HG03139 (cell line): ENCODE measurements around the gene BICC1.

Source experiments
- ATAC-seq: cut with Tn5 transposase; IDR thresholded peaks from one replicate; pipeline ENCODE4 v1.9.1; 2021; ENCODE audit not compliant: unreplicated experiment

The BICC1 gene

DNA sequence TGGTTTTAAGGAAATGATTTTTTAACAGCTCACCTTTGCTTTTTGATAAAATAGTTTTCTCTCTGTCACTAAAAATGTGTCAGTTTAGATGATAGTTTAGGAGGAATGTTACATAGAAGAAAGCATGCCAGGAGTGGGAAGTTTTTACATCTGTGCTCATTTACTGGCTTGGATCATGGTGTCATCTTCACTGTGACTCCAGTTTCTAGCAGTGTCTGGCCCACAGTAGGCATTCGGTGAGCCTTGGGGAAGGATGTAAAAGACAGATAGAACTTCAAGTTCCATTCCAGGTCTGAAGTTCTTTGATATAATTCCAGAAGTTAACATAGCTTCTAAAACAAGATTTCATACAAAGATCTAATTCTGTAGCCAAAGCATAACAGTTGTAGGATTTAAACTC, 259.2 kb downstream of the BICC1 start:
- ATAC-seq = no peak

DNA sequence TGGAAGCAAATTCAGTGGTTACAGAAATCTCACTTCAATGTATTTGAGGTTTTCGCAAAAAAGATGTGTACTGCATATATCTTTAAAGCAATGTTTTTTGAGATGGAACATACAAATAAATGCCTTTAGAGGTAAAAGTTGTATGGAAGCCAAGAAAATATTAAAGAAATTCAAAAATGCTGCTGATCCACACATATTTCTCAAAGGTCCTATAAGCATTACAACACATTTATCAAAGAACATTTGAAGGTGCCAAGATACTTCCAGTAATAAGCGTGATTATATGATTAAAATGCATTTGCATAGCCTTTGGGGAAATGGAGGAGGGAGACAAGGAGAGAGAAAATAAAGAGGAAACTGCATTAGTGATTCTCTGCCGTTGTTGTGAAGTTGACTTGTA, 260.1 kb downstream of the BICC1 start:
- no peak for ATAC-seq

DNA sequence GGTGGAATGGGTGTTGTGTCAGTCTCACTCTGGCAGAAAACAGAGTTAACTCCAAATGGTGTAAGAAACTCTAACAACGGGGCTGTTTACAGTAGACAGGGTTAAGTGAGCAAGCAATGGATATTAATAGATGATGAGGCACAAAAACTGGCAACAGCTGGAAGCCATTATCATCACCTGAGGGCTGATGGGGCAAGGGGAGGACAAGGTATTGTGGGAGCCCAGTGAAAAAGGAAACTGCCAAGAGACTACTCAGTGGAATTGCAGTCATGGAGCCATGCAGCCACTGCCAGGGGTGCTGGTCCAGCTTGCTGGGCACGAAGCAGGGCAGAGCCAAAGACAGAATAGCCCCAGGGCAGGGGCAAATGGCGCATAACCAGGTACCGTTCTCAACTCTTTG, 260.7 kb downstream of the BICC1 start:
- ATAC-seq = no peak

DNA sequence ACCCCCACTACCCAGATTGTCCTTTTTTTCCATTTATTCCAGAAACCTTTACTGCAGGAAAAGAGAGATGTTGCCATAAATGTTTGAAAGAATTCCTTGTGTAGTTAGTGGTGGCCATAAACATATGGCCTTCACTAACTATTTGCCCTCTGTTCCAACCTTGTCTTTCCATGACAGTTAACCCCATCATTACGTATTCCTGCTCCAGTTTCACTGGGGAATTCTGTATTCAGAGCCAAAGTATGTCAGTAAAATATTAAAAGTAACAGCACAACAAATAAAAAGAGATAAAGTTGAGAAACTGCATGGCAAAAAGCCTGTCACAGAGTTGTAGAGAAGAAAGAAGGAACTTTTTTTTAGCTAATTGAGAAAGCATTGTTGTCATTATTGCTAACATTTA, 261.3 kb downstream of the BICC1 start:
- ATAC-seq = no peak

DNA sequence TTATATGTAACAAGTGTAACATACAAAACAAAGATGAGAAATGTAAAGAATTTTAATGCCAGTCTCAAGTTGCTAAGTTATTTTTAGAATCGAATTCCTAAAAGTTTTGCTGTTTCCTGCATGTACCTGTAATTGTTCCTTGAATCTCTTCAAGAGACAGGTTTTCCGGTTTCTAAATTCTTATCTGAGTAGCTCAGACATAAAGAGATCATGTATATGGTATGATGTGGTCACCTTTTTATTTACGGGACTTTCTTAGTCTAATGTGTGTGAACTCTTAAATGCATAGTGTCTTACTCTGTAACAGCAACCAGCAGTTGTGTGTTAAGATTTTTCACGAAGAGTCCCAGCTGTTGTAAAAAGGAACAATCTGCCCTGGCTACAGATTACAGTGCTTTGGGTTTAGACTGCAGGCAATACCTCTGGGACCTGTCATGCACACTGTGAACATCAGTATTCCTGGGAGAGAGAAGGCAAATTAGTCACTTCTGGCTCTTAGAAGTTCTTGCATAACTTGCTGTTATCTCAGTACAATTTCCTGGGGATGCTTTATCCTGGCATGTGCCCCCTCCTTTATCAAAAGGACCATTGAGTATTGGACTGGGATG, 263.4 kb downstream of the BICC1 start:
- no peak for ATAC-seq

DNA sequence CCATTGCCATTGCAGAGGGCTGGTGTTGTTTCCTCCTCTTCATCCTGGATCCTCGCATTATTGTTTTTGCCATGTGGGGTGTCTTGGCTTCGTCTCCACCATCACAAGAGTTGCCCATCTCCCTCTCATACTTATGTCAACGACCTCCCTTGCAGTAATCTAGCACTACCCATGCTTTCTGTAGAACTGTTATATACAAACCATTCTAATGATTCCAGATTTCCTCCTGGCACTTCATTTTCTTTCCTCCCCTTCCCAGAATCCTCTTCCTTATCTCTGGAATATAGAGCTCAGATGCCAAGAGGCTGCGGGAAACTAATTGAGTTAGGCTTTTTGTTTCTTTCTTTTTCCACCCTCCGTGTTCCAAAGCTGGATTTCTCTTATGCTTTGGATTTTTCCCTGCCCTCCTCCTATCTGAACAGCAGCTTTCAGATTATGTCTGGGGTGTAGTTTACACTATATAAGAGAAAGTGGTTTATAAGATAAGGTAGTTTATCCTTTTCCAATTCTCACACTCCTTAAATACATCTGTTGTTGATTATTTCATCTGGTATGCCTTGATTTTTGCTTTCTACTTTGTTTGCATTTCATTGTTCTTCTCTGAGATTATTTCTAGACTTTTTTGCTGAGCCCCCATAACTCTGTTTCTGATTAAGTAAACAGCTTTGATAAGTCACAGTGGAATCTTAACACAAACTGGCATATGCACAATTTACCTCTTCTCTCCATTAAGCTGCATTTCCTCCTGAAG, 264.1 kb downstream of the BICC1 start:
- ATAC-seq = no peak

DNA sequence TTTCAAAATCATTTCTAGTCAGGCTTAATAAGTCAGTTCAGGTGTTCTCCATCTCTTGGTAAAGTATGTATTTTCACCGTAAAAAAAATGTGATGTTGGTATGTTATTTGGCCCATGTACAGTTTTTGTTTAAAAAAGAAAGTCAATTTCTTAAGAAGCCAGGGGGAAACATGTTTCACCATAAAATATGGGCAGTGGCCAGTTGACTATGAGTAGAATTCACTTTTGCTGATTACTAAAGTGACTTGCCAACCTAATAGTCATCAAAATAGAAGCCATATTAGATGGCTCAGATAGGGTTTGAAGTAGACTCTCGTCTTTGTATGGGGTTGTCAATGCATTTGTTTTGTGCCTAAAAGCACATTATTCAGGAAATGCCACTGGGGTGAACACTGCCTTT, 266.3 kb downstream of the BICC1 start:
- ATAC-seq = no peak

DNA sequence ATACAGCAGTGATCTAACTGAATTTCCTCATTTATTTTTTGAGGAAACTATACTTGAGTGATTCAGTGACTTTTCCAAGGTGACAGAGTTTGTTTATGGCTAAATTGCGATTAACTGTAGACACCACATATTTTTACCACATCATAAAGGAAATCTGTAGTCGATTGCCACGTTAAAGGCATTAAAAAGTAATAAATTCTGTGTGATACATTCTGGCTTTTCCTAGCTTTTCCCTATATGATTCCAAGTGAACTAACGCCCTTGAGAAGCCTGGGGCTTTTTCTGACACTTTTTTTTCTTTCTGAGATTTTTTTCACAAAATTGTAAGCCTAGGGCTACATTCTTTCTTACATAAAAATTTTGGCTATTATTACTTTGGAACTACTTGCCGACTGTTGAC, 266.9 kb downstream of the BICC1 start:
- ATAC-seq = no peak

DNA sequence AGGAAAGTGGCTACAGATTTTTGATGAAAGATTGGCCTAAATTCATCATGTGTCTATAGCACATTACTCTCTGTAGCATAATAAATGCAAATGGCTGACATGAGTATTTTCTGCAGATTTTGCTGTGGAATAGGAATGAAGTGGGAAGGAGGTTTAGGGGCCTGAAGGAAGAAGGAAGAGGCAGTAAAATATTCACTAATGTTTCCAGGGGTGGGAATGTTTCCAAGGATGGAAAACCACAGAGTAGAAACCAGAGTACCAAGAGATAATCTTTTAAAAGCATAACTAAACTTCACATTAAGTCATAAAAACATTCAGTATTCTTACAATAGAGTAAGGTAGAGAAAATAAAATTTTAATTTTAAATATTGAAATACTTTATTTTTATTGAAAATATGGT, 267.8 kb downstream of the BICC1 start:
- no peak for ATAC-seq

DNA sequence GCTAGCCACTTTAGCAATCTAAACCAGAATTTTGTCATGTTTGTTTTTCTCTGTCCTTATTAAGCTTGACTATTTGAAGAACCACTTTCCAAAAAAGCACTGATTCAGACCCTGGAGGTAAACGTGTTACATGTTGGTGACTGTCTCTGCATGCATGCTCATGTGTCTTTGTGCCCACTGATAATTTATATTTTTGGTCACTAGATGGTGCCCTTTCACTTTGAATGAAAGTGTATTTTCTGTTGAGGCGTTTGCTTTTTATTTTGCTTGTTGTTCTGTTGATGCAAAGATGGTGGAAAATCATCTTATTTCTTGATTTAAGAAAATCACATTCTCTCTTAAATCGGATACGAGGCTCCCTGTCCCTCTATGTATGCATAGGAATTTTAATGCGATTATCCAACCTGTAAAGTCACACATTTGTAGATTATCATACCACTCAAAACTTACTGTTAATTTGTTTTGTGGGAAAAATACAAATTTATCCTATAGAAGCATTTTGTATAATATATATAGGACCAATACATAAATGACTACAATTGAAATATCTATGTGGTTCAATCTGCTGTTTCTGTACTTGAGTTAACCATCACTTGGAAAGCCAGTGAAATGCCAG, 269.3 kb downstream of the BICC1 start:
- no peak for ATAC-seq

DNA sequence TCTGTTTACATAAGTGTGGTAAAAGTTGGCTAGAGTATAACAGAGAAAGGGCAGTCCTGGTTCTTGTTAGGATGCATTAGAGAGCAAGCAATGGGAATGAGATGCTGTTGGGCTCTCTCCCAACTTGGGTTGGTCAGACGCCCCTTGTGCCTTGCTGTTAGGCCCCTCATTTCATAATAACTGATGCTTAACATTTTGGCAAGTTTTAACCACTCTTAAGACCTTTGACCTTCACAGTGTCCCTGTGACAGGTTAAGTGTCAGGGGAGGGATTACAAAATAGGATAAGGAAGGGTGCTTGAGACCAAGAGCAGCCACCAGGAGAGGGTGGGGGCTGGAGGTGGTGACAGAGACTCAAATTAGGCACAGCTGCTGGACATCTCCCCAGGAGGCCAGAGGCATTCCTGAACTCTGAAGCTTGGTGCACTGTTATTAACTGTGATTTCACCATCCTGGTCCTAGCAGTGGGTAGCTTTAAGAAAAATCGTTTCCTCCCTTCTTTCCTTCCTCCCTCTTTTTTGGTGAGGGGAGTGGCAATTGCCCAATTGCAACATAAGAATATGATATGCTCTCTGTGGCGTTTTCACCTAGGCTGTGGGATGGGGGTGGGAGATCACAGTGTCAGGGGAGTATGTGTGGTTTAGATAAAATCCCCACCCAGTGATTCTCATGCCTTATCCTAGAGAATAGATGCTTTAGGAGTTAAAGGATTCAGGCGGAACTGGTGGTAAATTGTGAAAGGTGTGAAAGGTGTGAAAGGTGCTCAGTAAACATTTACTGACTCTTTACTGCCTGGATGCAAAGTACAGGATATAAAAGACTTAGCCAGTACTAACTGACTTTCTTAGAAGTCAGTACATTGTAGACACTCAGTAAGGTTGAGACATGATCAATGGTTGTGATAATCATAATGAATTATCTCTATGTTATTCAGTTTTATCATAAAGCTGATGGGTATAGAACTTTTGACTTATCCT, 270.5 kb downstream of the BICC1 start:
- no peak for ATAC-seq

DNA sequence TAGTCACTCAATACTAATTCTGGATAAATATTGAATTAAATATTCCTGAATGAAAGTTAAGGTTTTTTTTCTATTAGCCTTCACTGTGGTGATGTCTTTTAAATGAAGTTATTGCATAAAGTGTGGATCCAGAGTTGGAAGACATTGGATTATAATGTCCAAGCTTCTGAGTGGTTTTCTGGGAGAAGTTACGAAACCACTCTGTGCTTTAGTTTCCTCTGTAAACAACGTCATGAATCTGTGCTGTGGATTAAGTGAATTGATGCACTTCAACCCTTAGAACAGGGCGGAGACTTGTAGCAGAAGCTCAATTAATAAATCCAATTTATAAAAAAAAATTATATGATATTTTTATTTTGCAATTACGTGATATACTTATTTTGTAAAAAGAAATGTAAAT, 271.7 kb downstream of the BICC1 start:
- ATAC-seq = no peak

DNA sequence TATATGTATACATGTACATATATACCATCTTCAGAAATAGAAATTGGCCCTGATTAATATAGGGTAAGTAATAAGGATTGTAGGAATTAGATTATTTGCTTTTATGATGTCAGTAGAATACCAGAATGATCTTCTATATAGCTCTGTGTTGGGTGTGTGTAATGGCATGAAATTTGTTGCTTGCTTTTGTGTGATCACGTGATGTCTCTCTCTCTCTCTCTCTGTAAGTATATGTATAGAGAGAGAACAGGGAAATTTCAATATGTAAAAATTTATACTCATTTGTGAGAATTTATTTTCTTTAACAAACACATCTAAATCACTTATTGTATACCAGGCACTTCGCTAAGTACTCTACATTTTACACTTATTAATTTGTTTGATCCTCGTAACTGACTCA, 272.7 kb downstream of the BICC1 start:
- ATAC-seq = no peak

DNA sequence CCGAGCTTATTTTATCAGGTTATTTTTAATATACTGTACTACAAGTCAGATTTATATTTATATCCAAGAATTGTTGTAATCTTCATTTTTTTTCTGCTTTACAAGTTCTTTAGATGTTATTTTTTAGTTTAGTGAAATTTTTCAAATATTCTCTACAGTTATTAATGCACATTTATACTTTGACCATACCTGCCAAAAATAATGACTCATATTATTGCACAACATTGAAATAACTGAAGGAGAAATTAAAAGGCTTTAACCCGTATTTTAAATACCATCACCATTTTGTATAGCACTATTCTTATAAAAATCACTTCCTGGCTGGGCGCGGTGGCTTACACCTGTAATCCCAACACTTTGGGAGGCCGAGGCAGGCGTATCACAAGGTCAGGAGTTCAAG, 278.5 kb downstream of the BICC1 start:
- no peak for ATAC-seq

DNA sequence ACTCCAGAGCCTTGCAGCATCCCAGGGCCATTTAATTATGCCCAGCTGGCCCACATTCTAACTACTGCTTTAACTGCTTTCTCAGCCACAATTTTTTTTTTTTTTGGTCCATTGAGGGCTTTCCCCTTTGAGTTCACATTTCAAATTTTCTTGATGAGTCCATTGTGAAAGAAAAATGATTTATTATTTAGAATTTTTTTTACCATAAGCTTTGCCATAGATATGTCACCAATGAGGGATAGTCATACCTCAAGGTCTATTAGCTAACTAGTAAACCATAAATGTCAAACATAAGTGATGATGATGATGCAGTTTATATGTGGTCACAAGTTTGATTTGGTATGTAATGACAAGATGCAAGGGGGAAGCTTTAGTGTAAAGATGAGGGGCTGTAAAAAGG, 282.9 kb downstream of the BICC1 start:
- ATAC-seq = no peak

DNA sequence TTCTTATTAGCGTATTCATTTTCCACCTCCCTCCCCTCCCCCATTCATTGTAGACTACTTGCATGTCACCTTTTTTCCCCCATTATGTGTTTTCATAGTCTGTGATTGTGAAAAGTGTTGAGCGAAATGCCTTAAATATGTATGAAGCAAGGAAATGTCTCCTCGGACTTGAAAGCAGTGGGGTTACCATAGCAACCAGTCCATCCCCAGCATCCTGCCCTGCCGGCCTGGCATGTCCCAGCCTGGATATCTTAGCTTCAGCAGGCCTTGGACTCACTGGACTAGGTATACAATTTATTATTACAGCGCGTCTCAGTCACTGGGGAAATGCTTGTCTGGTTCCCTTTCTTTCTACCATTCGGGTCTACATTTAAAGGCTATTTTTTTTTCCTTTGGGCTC, 283.6 kb downstream of the BICC1 start:
- no peak for ATAC-seq

DNA sequence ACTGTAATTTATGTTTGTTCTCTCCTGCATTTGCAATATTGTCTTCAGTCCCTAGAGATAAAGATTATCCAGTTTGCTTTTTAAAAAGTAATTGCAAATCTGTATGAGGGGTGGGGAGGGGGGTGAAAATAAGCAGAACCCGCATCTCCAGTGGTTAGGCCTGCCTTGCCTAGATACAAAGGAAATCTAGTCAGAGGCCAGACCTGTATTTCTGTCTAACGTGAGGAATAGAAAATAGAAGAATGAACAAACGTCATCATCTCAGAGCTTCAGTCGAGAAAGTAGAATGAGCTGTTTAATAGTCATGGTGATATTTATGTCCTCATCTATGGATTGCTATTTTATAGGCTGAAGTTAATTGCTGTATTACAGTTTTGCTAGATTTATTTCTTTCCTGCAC, 284.2 kb downstream of the BICC1 start:
- ATAC-seq = no peak

DNA sequence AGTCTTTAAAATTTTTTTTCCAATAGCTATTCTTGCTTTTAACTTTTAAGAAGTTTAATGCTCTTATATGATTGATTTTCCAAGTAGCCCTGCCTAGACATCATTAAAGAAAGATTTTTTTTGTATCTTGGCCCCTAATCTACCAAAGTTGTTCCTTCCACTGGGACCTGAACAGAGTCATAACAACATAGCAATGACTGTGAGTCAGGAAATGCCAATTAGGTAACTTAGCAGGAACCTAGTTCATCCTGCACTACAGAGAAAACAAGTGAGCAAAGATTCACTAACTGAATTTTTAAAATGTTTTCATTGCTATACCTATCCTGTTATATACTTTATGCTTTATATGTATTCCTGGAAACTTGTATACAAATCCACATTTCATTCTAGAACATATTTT, 284.7 kb downstream of the BICC1 start:
- ATAC-seq = no peak

DNA sequence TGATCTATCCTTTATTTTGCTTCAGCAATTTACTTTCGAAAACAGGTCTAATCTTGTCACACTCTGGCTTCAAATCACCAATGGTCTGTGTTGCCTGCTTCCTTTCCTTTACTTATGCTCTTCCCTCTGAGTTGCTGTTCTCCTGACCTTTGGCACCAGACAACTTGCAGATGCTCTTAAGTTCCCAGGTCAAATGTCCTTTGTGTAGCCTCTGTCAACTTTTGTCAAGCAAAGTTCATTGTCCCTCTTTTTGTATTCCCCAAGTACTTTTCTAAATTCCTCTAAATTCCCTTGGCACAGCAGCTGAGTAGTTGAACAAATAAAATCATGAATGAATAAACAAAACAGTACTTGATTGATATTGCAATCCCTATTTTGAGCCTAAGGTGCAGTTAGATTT, 289.4 kb downstream of the BICC1 start:
- ATAC-seq = no peak

DNA sequence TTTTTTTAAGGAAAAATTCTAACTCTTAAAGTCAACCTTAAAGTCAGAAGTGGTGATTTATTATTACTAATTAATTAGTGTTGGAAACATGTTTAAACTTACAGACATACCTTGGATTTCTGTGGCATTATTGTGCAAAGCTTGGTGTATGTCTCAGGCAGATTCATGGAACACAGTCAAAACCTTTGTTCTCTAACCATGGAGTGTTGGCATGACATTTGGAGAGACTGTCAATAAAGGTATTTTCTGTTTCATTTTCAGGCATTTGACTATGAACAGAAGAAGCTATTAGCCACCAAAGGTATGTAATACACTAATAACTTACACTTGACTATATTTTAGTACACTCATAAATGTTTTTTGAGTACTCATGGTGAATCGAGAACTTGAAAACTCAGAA, 293.7 kb downstream of the BICC1 start:
- no peak for ATAC-seq

DNA sequence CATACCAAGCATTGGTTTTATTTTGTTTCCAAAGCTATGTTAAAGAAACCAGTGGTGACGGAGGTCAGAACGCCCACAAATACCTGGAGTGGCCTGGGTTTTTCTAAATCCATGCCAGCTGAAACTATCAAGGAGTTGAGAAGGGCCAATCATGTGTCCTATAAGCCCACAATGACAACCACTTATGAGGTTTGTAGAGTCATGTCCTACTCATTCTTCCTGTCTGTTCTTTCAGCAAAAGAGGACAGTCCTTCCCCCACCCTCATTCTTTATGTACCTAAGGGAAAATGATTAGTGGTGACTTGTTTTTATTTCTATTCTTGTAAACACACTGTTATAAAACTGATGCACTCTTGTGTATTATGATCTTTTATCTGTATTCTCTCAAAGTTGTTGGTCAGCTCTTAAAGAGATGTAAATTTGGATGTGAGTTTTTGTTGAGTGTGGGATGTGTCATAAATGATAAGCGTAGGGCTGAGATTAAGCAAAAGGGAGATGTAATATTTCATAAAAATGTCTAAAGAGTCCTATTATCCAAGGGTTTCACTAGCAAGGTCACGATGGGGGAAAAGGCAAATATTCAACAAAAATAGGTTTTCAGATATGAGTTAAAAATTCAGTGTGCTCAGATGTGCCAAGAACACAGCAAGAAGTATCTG, 294.4 kb downstream of the BICC1 start:
- ATAC-seq = no peak
